GM19463 (cell line): ENCODE measurements around the gene USHBP1.

Source experiments
- ATAC-seq: cut with Tn5 transposase; IDR thresholded peaks from one replicate; pipeline ENCODE4 v1.9.1; 2021; ENCODE audit warnings: mild to moderate bottlenecking, moderate library complexity; ENCODE audit not compliant: unreplicated experiment

Gene USHBP1

DNA sequence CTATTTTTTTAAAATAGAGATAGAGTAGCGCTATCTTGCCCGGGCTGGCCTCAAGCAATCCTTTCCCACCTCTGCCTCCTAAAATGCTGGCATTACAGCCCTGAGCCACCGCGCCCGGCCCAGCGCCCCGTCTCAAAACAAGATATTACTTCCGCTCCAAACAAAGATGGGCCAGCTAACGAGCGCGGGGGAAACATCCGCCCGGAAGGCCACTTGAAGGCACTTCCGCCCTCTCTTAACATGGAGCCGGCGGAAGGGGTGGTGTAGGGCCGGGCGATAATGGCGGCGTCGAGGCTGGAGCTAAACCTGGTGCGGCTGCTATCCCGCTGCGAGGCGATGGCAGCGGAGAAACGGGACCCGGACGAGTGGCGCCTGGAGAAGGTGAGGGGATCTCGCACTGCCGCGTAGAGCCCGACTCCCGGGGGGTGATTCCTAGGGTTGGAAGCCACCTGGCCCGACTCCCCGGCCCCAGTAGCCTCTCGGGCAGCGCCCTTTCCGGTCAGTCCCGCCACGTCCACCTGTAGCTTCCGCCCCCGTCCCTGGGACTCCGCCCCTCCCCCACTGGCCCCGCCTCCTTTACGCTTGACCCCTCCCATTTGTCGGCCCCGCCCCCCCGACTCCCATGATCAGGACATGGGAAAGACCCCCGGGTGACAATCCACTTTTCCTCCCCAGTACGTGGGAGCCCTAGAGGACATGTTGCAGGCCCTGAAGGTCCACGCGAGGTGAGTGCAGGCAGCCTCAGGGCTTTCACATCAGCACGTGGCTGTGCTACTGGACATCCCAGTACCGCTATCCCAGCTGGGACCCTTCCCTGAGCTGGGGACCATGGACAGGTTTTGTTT, 49.2 kb downstream of the USHBP1 start, which contains the start of gene USE1:
Gene USE1 (plus strand): TSS at position 231 of the 845 bp plus-strand sequence. CDS start 49 bp downstream, at position 280.
- ATAC-seq = peak; percentile 80

DNA sequence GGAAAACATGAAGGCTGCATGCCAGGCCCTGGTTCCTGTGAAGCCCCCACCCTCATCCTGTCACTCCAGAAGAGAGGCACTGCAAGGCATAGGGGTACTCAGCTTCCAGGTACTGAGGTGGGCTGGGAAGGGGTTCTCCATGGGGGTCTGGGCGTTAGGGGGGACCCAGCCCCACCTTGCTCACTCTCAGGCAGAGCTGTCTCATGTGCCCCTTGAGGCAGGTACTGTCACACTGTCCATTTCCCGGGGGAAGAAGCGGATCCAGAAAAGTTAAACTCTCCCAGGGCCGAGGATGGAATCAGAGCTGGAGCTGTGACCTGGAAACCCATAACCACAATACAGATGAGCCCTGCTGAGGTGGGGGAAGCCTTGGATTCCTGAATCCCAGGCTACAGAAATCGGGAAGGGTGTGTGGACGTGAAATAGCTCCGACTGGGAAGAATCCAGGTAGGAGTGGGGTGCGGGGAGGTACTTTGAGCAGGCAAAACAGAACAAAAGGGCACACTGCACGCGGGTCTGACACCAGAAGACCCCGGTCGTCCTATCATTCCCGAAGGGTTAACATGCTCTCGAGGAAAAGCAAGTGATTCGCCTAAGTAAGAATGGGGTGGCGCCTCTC, 49.9 kb downstream of the USHBP1 start:
- ATAC-seq = no peak

DNA sequence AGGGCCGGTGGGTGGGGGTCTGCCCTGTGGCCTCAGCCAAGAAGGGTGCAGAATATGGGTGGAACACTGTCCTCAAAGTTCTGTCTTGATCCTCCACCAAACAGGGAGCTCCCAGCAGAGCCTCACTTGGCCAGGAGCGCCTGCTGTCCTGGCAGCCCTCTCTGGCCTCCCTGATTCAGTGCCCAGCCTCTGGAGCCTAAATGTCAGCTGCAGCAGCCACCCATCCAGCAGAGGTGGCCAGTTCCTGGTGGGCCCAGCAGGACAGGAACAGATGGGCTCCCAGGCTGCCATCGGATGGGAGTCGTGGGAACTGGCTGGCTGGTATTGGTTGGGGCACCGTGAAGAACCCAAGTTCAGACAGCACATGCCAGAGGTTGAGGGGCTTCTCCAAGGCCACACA, 51.2 kb downstream of the USHBP1 start:
- no peak for ATAC-seq

DNA sequence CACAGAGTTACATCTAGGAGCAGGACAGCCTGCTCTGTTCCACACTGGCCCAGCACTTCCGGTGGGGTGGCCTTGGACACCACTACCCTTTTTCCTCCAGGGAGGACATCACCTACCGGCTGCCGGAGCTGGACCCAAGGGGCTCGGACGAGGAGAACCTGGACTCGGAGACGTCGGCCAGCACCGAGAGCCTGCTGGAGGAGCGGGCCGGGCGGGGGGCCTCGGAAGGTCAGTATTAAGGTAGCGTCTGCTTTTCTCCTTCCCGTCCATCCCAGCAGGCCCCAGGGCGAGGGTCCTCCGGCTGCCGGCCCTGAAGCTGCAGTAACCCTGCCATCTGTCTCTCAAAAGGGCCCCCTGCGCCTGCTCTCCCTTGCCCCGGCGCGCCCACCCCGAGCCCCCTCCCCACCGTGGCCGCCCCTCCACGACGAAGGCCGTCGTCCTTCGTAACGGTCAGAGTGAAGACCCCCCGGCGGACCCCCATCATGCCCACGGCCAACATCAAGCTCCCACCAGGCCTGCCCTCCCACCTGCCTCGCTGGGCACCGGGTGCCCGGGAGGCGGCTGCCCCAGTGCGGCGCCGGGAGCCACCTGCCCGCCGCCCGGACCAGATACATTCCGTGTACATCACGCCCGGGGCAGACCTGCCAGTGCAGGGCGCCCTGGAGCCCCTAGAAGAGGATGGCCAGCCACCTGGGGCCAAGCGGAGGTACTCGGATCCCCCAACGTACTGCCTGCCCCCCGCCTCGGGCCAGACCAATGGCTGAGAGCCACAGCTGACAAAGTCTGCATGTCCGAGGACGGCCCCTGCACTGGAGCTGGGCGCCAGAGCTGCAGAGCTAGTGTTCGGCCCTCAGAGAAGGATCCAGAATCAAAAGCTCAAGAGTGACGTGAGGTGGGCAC, 52.7 kb downstream of the USHBP1 start:
- no peak for ATAC-seq

DNA sequence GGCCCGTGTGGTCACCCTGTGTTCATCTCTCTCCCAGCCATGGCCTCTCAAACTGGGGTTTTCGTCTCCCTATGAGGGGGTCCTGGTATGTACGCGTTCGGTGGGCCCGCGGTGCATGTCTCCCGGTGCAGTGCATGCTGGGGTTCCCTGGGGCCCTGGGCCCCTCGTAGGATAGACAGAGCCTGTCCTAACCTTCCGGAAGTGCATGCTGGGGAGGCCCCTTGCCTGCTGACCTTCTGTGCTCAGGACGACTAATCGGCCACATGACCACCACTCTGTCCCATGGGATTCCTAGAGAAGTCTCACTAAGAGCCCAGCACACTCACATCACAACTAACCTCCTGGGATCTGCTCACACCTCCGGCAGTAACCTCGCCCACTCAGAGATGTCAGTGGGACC, 54.2 kb downstream of the USHBP1 start:
- no peak for ATAC-seq

DNA sequence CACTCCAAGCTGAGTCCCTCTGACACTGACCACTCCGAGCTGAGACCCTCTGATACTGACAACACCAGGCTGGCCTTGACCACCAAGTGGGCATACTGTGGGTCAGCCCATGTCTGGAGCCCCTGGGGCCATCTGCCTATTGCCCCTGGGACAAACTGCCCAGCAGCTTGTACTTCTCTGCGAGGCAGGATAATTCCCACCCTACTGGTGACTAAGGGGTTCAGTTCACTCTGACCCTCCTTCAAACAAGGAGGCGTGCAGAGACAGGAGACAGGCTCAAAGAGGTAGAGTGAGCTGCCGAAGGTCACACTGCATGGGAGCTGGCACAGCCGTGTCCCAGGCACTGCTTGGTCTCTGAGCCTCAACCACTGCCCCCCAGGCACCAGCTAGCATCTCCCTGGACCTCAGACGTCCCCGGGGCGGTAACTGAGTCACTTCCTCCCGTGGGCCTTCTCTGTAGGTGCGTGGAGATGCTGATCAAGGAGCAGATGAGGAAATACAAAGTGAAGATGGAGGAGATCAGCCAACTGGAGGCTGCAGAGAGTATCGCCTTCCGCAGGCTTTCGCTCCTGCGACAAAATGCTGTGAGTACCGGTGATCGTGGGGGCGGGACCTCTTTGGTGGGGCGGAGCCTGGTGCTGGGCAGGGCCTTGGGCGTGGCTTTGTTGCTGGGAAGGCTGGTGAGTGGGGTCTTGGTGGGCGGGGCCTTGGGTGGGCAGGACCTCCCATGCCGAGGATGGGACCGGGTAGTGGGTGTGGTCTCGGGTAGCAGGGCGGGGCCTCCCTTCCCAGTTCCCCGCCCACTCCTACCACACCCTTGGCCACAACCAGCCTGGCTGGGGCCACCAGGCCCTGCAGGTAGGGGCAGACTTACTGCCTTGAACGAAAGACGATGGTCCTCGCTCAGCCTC, 55.2 kb downstream of the USHBP1 start:
- no peak for ATAC-seq

DNA sequence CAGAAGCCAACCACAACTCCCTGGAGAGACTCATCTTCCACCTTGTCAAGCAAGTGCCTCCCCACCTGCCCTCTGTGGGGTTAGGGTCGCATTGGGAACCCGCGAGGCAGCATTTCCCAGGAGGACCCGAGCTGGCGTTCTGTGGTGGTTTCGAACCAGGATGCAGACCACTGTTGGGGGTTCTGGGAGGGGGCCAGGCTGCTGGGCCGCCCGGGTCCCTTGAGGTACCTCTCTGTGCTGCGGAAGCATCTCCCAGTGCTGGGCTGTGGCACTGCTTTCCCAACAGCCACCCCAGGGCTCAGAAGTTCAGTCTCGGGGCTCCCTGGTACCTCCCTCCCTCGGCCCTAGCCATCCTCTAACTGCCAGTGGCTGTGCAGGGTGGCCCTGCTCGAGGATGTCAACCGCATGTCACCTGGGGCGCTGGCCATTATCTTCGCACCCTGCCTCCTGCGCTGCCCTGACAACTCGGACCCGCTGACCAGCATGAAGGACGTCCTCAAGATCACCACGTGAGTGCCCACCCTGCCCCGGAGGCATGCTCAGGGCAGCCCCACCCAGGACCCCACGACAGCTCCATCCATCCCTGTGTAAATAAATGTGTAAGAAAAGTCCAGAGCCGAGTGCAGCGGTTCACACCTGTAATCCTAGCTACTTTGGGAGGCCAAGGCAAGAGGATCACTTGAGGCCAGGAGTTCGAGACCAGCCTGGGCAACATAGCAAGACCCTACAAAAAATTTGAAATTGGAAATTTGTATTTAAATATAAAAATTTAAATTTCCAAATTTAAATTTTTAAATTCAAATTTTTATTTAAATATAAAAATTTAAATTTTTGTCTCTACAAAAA, 57.6 kb downstream of the USHBP1 start:
- ATAC-seq = no peak

DNA sequence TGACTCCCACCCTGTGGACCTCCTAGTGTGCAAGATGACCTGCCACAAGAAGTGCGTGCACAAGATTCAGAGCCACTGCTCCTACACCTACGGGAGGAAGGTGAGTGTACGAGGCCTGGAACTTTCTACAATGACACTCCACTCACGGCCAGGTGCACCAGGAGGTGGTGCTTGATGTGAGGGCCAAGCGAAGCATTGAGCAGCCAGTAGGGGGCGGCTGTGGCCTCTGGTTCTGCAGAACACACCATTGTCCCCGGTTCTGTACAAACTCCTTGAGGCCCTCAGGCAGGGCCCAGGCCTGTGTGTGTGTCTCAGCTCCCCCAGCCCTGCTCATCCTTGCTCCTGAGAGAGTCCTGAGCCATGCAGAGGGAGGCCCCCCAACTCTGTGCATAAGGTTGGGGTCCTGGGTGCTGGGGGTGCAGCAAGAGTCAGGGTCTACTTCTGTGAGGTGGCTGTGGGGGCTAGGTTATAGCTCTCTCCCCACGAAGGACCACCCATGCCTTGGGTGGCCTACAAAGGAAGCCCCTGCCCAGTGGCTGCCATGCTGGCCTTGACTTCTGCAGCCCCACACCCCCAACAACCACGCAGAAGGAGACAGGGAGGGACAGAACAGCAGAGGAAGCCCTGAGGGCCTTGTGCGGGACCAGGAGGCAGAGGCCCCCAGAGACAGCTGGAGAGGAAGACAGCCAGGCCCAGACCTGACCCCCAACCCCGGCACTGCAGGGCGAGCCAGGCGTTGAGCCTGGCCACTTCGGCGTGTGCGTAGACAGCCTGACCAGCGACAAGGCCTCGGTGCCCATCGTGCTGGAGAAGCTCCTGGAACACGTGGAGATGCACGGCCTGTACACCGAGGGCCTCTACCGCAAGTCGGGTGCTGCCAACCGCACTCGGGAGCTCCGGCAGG, 59.1 kb downstream of the USHBP1 start:
- ATAC-seq = no peak

DNA sequence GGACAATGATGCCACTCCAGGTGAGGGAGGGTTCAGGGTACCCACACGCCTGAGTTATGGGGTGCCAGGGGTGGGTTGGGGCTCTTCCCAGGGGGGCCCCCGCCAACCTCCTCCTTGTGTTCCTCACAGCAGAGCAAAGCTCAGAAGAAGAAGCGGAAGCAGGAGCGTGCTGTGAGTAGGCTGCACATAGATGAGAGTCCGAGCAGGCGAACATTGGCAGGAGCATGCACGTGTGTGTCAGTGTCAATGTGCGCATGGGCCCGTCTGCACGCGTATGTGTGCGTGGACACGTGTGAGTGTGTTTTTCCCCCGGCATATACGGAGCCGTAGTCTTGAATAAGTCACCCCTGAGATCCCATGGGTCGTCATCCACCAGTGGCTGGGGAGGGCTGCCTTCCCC, 61.8 kb downstream of the USHBP1 start:
- ATAC-seq = no peak

DNA sequence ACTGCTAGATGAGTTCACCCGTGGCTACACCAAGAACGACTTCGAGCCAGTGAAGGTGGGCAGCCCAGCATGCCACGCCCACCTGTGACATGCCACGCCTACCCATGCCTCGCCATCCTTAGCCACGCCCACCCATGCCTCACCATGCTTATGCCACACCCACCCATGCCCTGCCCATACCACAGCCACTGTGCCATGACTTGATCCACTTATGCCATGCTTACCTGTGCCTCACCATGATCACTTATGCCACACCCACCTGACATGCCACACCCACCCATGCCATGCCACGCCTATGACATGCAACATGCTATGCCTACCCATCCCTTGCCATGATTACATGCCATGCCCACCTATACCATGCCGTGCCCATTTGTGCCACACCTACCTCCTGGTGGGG, 62.3 kb downstream of the USHBP1 start:
- no peak for ATAC-seq

DNA sequence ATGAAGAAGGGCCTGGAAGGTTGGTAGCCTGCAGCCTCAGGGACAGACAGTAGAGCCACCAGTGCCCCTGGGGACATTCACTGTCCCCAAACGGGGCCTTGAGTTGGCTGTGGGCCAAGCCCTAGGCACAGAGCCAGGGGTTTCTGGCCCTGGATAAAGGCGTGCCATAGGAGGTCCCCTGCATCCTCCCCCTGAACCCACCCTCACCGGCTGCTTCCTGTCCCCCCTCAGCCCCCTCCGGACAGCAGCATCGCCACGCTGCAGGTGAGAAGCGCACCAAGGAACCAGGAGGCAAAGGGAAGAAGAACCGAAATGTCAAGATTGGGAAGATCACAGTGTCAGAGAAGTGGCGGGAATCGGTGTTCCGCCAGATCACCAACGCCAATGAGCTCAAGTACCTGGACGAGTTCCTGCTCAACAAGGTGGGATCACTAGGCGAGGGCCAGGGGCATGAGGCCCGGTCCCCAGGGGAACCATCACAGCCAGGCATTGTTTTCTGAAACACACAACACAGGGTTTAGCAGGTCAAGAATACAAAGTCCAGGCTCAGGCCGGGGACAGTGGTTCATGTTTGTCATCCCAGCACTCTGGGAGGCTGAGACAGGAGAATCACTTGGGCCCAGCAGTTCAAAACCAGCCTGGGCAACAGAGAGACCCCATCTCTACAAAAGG, 64.0 kb downstream of the USHBP1 start:
- ATAC-seq = no peak
